HG03354 (cell line): Measurements from ENCODE around the gene ACBD4.

Experiments
- ATAC-seq: cut with Tn5 transposase; IDR thresholded peaks from one replicate; pipeline ENCODE4 v1.9.1; 2021; ENCODE audit warnings: mild to moderate bottlenecking; ENCODE audit not compliant: unreplicated experiment, poor library complexity, severe bottlenecking

The ACBD4 gene

DNA sequence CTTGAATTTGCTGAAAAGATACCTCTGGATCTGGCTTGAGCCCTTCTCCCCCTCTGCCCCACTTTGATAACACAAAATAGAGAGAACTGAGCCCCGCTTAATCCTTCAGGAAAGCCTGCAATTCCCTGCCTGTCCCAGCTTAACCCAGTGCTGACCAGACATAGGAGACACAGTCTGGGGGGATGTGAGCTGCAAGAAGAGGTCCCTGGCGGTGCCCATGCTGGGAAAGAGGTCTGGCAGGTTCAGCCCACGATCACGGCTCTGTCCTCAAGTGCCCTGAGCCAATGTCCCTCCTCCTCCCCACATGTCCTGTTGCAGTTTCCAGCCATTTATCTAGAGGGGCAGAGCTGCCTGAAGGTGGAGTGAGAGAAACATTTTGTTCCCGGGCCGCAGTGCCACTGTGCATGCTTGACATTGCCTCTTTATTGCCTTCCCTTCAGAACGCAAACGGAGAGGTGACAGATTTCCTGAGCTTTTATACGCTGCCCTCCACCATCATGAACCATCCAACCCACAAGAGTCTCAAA lies 32.2 kb upstream of the ACBD4 start:
- no peak for ATAC-seq

DNA sequence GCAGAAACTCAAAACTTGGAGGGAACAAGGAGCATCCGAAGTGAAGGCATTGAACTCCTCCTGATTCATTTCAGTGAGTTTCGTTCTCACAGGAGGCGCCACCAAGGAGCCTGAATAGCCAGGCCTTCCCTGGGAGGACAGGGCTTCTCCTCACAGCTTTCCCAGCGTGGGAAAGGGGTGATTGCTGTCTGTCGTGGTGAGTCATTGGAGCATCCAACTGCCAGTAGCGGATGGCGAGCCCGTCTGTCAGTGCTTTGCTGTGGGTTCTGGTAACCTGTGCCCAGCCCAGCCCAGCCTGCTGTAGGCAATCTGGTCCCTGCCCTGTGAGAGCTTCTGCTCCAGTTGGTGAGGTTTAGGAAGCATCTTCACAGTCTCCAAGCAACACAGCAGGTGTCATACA lies 31.5 kb upstream of the ACBD4 start:
- ATAC-seq = no peak

DNA sequence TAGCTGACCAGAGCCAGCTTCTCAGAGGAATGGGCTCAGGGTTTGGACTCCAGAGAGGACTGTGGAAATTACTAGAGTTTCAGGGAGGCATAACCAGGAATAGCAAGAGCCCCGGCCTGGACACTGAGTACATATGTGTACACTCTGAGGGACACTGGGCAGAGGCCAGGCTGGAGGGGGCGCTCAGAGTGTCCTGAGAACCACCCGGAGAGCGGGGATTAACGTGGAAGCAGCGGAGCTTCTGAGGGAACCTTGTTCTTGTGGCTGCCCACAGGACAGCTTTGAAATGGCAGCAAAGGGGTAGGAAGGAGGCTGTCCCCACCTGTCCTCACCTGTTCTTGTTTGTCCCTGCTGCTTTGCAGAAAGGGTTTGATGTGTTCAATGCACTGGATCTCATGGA lies 31.0 kb upstream of the ACBD4 start:
- no peak for ATAC-seq

DNA sequence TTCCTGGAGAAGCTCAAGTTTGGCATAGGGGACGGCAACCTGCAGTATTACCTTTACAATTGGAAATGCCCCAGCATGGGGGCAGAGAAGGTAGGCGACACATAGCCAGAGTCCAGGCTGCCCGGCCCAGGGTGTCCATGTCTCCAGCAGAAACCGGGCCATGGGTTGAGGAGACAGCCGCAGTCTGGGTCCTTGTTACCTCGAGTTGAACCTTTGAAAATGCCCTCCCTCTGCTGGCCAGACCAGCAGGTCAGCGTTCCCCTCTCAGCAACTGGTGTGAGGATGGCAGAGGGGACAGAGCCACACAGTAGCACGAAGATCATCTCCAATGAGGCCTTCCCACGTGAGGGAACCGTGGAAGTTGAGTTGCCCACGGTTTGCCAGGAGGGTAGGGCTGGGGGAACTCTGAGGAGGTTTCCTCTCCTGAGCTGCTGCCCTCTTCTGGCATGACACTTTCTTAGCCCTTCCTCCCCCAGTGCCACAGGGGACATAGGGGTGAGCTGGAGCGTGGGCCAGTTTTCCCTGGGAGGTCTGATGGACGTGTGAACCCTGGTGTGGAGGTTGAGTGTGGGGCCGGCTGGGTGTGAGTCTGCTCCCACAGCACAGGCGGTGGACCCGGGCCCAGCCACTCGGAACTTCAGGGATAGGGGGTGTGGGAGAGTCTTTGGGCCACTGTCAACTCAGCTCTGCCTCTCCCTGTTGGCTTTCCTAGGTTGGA lies 30.4 kb upstream of the ACBD4 start:
- no peak for ATAC-seq

DNA sequence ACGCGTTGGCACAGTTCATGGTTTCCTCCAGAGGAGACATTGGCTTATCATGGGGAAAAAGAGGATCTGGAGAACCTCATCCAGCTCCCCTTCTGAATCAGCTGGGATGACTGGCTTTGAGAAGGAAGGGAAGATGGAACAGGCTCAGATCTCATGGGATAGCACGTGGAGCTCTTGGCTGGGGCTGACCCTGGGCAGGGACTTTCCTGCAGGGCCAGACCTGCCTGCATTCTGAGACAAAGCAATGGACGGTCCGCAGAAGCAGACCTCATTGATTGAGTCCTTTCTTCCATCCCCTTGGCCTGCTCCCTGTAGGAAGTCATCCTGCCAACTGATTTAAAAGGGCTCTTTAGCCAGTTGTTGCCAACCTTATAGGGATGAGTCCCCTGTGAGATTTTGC lies 29.4 kb upstream of the ACBD4 start:
- ATAC-seq = no peak

- ATAC-seq = no peak
Measured at GRCh38 chr17:45106582-45106981, 28.9 kb upstream of the ACBD4 start.

- ATAC-seq = no peak
Measured at GRCh38 chr17:45107293-45108010, 28.0 kb upstream of the ACBD4 start.

DNA sequence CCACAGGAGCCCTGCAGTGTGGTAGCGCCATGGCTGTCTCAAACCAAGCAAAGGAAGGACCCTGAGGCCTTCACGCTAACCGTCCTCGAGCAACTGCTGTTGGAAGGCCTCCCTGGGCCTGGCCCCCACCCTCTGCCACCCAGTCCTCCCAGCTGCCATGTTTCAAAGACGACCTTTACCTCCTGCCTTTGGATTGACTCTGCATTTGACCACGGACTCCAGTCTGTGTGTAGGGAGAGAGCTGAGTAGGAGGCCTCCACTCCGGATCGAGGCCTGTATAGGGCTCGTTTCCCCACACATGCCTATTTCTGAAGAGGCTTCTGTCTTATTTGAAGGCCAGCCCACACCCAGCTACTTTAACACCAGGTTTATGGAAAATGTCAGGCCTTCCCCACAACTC lies 27.4 kb upstream of the ACBD4 start:
- no peak for ATAC-seq

DNA sequence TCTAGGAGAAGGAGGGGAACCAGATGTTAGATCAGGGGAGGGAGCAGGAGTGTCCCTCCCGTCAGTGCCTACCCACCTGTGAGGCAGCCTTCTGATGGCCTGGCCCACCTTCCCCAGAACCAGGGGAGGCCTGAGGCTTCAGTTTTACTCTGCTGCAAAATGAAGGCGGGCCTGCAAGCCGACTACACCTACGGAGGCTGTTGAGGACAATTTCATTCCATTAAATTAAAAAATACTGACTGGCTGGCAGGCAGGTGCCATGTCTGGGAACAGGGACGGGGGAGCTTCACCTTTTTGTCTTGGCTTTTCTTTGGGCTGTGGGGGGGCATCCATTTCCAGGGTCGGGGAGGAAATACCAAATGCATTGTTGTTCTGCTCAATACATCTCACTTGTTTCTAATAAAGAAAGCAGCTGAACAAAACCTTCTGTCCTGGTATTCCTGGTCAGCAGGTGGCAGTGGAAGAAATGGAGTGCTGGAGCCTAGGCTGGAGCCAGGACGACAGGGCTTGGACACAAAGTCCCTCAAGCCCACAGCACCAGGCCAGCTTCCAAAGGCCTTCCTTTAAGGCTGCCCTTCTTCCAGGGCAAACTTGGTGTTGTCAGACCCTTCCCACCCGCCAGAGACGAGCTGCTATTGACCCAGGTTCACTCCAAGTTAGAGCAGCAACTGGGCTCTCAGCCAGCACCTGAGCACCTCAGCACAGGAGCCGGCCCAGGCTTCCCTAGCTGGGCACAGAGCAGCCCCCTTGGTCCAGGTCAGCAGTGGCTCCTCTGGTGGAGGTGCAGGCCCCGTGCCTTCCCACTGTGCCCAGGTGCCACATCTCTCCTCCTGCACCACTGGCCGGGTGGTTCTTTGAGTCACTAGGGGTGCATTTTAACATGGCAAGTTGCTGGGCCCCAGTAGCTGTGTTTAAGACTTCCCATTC lies 26.6 kb upstream of the ACBD4 start:
- ATAC-seq = no peak

DNA sequence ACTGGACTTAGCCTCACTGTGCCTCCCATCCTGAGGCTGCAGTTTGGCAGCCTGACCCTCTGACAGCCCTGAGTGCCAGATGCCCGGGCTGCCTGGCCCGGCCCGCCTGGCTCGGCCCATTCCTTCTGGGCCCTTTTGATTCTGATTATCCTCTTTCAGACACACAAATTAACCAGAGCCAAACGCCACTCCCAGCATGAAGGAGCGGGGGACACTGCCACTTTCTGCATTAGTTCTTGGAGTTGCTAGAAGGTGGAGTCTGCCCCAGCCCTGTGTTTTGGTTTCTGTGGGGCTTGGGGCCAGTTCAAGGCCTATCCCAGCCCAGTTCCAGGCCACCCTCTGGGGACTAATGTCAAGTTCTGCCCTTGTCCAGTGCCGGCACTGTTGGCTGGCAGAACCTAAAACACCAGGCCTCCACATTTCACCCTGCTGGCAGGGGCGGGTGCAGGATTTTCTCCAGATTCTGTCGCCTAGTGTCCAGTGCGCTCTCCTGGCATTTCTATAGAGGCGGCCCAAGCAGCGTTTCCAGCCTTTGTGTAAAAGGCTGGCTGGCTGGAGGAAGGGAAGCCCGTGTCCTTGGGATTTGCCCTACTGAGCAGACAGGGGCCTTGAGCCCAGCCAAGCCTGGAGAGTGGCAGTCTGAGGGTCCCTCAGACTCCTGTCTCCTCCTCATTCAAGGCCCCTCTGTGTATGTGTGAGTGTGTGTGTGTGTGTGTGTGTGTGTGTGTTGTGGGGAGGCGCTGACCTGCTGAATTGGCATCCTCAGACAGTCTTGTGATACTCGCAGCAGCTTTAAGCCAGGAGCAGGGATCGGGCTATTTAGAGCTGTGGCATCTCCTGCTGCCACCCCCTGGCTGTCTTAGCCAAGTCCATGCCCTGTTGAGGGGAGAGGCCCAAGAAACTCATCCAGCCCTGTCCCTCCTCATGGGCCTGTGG lies 24.5 kb upstream of the ACBD4 start:
- no peak for ATAC-seq

- no peak for ATAC-seq
Measured at GRCh38 chr17:45111850-45112249, 23.6 kb upstream of the ACBD4 start.

- ATAC-seq = no peak
Measured at GRCh38 chr17:45112559-45113423, 22.7 kb upstream of the ACBD4 start.

- ATAC-seq = no peak
Measured at GRCh38 chr17:45113424-45113754, 22.1 kb upstream of the ACBD4 start.

- ATAC-seq = no peak
Measured at GRCh38 chr17:45114117-45114932, 21.2 kb upstream of the ACBD4 start.

GRCh38 chr17:45115015-45115625 lies 20.4 kb upstream of the ACBD4 start:
- ATAC-seq = no peak

DNA sequence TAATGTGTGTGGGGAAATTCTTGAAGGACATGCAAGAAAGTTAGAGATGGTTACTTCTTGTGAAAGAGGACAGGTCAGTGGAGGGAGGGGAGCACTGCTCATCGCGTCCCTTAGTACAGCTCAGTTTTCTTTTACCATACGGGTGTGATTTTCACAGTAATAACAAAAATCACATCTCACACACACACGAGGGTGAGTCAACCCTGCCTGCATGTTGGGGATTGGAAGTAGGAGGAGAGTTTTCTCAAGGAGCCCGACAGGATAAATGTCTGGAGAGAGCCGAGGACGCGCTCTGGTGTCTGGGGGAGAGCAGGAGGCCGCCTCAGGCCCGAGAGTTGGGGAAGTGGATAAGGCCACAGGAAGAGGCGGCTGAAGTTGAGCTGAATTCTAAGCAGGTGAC lies 19.6 kb upstream of the ACBD4 start:
- ATAC-seq = no peak

DNA sequence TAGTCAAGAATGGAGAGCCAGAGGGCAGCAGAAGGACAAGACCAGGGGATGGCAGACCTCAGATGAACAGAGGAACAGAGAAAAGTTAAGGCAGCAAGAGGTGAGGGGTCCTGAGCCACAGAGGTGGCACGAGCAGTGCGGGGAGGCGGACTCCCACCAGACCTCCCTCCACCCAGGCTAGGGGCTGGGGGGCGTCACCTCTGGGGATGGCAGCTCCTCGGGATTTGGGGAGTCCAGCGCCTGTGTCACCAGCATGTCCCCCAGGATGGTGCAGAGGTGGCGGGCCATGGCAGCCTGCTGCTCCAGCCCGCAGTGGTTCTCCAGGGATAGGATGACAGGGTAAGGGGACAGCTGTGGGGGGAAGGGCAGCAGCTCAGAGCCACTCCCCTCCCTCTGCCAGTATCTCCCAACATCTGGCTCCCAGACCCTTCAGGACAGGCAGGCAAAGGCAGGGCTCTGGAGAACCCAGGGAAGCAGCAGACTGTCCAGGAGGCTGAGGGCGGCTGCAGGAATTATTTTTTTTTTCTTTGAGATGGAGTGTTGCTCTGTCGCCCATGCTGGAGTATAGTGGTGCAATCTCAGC lies 19.0 kb upstream of the ACBD4 start:
- no peak for ATAC-seq
